ENCODE results near the gene SPRY2.
A peak's percentile ranks its signal among the peaks of the same experiment; 100 is the strongest.

Gene SPRY2

DNA sequence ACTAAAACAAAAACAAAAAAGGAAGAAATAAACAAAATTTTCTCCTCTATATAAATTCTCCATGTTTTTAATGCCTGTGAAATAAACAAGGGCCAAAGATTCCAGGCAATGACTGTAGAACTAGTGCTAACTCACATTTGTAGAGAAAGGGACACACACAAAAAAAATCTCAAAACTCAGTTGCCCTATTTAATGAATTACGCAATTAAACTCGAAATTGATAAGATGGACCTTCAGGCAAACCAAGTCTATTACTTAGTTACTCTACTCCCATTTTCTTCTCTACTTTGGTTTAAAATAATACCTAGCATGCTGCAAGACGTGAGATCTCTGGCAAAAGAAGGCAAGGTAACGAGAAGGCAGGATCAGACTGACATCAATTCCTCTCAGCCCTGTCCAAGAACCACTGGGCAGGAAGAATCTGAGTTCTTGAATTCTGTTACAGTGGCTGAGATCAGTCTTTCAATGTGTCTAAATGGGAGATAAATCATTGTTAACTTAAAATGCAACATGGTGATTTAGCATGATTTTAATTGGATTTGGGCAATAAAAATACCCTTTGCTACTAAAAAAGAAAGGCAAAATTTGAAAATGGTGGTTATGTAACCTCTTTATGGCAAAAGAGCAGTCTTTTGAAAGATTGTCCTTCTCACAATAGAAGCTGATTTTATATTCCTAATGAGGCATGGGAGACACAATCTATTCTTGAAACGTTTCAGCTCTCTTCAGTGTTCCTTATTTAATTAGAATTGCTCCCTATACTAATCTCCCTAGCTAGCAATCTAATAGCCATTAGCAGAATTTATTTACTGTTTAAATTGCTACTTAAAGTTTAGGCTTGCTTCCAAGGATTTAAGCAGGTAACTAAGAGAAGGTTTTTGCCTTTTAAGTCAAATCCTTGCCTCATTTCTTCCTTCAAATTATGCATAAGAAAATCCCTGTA is 25.9 kb downstream of the SPRY2 start:
- DNase-seq (ENCODE audit: low read depth), result no peak
- no peak overlapping the region for H3K4me3 ChIP-seq (ENCODE audit: low read depth, low read length)
- TF ChIP-seq, protein P1, sequence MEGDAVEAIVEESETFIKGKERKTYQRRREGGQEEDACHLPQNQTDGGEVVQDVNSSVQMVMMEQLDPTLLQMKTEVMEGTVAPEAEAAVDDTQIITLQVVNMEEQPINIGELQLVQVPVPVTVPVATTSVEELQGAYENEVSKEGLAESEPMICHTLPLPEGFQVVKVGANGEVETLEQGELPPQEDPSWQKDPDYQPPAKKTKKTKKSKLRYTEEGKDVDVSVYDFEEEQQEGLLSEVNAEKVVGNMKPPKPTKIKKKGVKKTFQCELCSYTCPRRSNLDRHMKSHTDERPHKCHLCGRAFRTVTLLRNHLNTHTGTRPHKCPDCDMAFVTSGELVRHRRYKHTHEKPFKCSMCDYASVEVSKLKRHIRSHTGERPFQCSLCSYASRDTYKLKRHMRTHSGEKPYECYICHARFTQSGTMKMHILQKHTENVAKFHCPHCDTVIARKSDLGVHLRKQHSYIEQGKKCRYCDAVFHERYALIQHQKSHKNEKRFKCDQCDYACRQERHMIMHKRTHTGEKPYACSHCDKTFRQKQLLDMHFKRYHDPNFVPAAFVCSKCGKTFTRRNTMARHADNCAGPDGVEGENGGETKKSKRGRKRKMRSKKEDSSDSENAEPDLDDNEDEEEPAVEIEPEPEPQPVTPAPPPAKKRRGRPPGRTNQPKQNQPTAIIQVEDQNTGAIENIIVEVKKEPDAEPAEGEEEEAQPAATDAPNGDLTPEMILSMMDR (IDR thresholded peaks at IDR 0.05; ENCODE audit: control insufficient read depth, extremely low read depth, insufficient read depth), result no peak

DNA sequence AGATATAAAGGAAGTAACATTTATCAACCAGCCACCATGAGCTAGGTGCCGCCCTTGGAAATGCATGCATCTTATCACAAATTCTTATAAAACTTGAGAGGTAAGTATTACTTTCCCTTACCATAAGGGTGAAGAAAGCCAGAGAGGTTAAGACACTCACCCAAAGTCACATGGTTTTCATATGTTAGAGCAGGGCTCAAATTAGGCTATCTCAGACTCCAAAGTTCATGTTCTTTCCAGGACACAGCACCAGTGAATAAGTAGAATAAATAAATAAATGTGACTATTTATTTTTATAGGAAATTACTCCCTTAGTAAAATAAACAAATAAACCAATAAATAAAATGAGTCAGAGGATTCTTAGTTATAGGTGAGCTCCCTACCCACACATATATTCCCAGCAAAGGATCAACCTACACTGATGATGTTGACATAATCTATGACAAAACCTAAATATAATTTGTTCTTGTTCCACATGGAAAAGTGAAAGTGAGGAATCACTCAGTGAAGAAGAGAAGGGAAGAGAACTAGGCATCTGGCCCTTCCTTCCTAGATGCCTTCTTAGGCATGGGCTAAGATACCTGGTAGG is 27.2 kb downstream of the SPRY2 start:
- DNase-seq (ENCODE audit: low read depth), result peak; percentile 11
- TF ChIP-seq, protein P1 (IDR thresholded peaks at IDR 0.05; ENCODE audit: control insufficient read depth, extremely low read depth, insufficient read depth), result no peak
- no peak overlapping the region for H3K4me3 ChIP-seq (ENCODE audit: low read depth, low read length)

DNA sequence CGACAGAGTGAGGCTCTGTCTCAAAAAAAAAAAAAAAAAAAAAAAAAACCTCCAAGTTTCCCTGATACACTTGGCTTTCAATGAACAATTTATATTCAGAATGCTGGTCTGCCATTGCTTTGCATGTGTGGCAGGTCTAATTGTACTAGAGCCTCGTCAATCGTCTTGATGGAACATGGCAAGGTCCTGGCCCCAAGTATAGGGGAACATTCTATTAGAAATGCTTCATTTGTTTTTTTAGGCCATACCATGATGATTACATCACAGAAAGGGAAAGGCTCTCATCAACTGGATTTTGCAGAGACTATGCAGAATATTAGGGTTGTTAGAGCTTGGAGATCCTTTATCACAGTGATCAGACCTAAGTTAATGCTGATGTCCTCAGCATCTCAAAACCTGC is 28.0 kb downstream of the SPRY2 start:
- TF ChIP-seq, protein P1 (IDR thresholded peaks at IDR 0.05; ENCODE audit: control insufficient read depth, extremely low read depth, insufficient read depth), result no peak
- DNase-seq (ENCODE audit: low read depth), result no peak
- no peak overlapping the region for H3K4me3 ChIP-seq (ENCODE audit: low read depth, low read length)

DNA sequence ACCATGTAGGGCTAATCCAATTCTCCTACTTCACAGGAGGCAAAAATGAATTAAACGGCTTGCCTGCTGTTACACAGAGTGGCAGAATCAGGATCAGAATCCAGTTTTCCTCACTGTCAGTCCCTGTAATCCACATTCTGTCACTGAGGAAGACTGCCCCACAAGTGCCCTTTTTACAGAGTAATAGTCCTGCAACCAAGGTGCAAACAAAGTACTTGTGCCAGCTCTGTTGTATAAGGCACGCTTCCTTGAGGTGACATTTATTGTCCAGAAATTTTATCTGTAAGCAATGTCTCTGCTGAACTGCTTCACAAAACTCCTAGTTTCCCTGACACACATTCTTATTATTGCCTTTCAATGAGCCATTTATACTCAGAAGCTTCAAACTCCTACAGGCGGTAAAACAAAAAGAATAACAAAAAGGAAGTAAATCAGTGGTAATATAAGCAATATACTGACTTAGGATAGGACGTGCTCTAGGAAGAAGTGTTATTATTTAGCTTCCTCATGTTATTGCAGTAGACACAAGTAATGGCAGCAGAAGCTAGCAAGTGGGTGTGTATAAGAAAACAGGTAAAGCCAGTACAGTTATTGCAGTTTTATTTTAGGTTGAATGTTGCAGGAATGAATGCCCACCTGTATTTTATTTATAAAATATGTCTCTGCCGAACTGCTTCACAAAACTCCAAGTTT is 28.8 kb downstream of the SPRY2 start:
- TF ChIP-seq, protein P1 (IDR thresholded peaks at IDR 0.05; ENCODE audit: control insufficient read depth, extremely low read depth, insufficient read depth), result no peak
- DNase-seq (ENCODE audit: low read depth), result no peak
- no peak overlapping the region for H3K4me3 ChIP-seq (ENCODE audit: low read depth, low read length)

DNA sequence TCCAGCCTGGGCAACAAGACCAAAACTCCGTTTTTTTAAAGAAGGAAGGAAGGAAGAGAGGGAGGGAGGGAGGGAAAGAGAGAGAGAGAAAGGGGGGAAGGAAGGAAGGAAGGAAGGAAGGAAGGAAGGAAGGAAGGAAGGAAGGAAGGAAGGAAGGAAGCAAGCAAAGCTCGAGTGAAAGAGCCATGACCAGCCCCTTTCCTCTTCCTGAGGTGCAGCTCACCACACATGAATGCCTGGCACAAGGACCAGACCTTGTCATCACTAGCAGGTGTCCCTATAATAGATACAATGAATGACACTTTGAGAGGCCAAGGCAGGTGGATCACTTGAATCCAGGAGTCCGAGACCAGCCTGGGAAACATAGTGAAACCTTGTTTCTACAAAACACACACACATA is 31.0 kb downstream of the SPRY2 start:
- TF ChIP-seq, protein P1 (IDR thresholded peaks at IDR 0.05; ENCODE audit: control insufficient read depth, extremely low read depth, insufficient read depth), result no peak
- no peak overlapping the region for H3K4me3 ChIP-seq (ENCODE audit: low read depth, low read length)
- no peak for DNase-seq (ENCODE audit: low read depth)

DNA sequence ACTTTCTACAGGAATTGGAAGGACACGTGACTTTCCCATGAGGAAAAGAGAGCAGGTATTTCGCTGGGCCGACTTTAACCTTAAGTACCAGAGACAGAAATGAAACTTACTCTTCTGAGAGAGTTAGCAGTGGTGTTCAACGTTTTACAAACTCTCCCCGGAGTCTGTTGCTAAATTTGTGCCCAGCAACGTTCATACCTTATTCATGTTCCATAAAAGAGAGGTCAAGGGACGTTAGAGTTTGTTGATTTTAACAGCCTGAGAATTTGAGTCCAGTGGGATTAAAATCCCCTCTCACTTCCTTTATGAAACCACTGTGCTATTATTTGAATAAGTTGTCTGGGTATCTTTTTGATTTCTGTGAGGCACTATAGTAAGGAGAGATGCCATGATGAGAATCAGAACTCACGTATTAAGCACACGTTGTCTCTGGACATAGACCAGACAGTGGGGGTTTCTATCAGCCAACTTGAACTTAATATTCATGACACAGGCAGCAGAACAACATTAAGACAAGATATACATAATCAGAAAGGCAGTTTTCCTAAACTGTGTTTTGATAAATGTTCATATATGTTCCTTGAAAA is 33.4 kb downstream of the SPRY2 start:
- TF ChIP-seq, protein P1 (IDR thresholded peaks at IDR 0.05; ENCODE audit: control insufficient read depth, extremely low read depth, insufficient read depth), result no peak
- no peak for DNase-seq (ENCODE audit: low read depth)
- no peak overlapping the region for H3K4me3 ChIP-seq (ENCODE audit: low read depth, low read length)

All from LNCaP clone FGC (cell line).